Rectal smooth muscle tissue (tissue), 1 donor: ENCODE data around the gene FAAP20.

Source experiments
- H3K27ac ChIP-seq: one replicate; pipeline ENCODE4 v1.7.0; 2013; ENCODE audit warnings: low read depth, low read length, inconsistent platforms
- H3K27me3 ChIP-seq: one replicate; pipeline ENCODE4 v1.7.0; 2013; ENCODE audit warnings: low read length; ENCODE audit not compliant: control insufficient read depth, insufficient read depth
- H3K36me3 ChIP-seq: one replicate; pipeline ENCODE4 v1.7.0; 2013; ENCODE audit warnings: low read length; ENCODE audit not compliant: control insufficient read depth, insufficient read depth
- H3K4me1 ChIP-seq: one replicate; pipeline ENCODE4 v1.7.0; 2013; ENCODE audit warnings: low read length; ENCODE audit not compliant: control insufficient read depth, insufficient read depth
- H3K4me3 ChIP-seq: one replicate; pipeline ENCODE4 v1.7.0; 2013; ENCODE audit warnings: low read length
- H3K9ac ChIP-seq: one replicate; pipeline ENCODE4 v1.7.0; 2013; ENCODE audit warnings: low read length

The FAAP20 gene

GRCh38 chr1:2173546-2174347 is 20.8 kb downstream of the FAAP20 start:
- H3K27ac ChIP-seq, result no peak overlapping the region
- H3K4me1 ChIP-seq, result no peaks in the 10 kb centered on the region
- H3K27me3 ChIP-seq, result no peaks in the 10 kb centered on the region
- no peak overlapping the region for H3K9ac ChIP-seq
- peaks cover 4% of the 10 kb centered on the region for H3K36me3 ChIP-seq
- H3K4me3 ChIP-seq, result no peak overlapping the region

GRCh38 chr1:2172551-2173146 is 21.9 kb downstream of the FAAP20 start:
- H3K9ac ChIP-seq, result no peak overlapping the region
- no peaks in the 10 kb centered on the region for H3K27me3 ChIP-seq
- peaks cover 4% of the 10 kb centered on the region for H3K36me3 ChIP-seq
- no peaks in the 10 kb centered on the region for H3K4me1 ChIP-seq
- no peak overlapping the region for H3K27ac ChIP-seq
- no peak overlapping the region for H3K4me3 ChIP-seq

DNA sequence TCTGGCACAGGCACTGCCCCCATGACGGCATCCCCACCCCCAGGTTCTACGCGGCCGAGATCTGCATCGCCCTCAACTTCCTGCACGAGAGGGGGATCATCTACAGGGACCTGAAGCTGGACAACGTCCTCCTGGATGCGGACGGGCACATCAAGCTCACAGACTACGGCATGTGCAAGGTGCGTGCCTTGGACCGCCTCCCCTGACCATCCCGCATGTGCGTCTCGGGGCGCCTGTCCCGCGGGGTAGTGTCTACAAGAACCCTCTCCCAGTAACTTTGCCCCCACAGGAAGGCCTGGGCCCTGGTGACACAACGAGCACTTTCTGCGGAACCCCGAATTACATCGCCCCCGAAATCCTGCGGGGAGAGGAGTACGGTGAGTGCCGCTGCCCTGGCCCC is 22.6 kb downstream of the FAAP20 start:
- Histone ChIP-seq H3K27ac (no peak overlapping the region), H3K4me1 (no peaks in the 10 kb centered on the region), H3K4me3 (no peak overlapping the region), H3K27me3 (no peaks in the 10 kb centered on the region), H3K9ac (no peak overlapping the region), H3K36me3 (peaks cover 4% of the 10 kb centered on the region)

- Histone ChIP-seq H3K4me1 (no peaks in the 10 kb centered on the region), H3K27ac (no peak overlapping the region), H3K36me3 (peaks cover 4% of the 10 kb centered on the region), H3K27me3 (no peaks in the 10 kb centered on the region), H3K4me3 (no peak overlapping the region), H3K9ac (no peak overlapping the region)
Observed at GRCh38 chr1:2170211-2170610, 24.4 kb downstream of the FAAP20 start.

DNA sequence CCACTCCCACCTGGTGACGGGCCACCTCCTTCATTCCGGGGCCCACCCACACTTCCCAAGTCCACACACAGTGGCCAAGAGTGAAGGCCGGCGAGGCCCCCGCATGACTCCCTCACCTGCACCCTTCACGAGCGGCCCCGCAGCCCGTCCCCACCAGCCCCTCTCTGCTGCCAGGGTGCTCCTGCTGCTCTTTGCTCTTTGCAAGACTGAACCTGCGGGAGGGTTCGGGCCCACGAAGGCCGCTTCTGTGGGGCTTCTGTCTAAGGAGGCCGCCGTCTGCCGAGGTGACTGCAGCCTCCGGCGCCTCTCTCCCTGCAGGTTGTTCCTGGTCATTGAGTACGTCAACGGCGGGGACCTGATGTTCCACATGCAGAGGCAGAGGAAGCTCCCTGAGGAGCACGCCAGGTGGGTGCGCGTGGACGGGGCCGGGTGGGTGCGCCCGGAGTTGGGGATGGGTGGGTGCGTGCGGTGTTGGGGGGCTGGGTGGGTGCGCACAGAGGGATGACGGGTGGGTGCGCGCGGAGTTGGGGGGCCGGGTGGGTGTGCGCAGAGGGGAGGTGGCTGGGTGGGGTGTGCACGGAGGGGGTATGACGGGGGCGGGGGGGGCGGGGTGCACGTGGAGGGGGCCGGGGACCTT is 25.3 kb downstream of the FAAP20 start:
- no peak overlapping the region for H3K4me3 ChIP-seq
- peaks cover 4% of the 10 kb centered on the region for H3K36me3 ChIP-seq
- no peak overlapping the region for H3K9ac ChIP-seq
- H3K4me1 ChIP-seq, result no peaks in the 10 kb centered on the region
- H3K27ac ChIP-seq, result no peak overlapping the region
- no peaks in the 10 kb centered on the region for H3K27me3 ChIP-seq

- Histone ChIP-seq H3K36me3 (peaks cover 4% of the 10 kb centered on the region), H3K4me1 (no peaks in the 10 kb centered on the region), H3K4me3 (no peak overlapping the region), H3K27me3 (no peaks in the 10 kb centered on the region), H3K9ac (no peak overlapping the region), H3K27ac (no peak overlapping the region)
Observed at GRCh38 chr1:2168535-2168934, 26.0 kb downstream of the FAAP20 start.

DNA sequence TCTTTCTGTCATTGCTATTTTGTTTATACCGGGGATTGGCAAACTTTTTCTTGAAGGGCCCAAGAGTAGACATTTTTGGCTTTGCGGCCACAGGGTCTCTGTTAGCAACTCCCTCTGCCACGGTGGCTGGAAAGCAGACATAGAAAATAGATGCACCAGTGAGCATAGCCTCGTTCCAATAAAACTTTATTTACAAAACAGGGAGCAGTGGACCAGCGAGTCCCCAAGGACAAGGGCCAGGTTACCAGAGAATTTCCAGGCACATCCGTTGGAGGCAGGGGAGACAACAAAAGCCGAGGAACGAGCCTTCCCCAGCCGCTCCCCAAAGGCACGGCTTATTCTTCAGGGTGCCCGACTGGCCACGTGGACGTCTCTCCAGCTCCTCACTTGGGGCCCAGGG is 26.5 kb downstream of the FAAP20 start:
- peaks cover 4% of the 10 kb centered on the region for H3K36me3 ChIP-seq
- H3K27me3 ChIP-seq, result no peaks in the 10 kb centered on the region
- no peak overlapping the region for H3K27ac ChIP-seq

DNA sequence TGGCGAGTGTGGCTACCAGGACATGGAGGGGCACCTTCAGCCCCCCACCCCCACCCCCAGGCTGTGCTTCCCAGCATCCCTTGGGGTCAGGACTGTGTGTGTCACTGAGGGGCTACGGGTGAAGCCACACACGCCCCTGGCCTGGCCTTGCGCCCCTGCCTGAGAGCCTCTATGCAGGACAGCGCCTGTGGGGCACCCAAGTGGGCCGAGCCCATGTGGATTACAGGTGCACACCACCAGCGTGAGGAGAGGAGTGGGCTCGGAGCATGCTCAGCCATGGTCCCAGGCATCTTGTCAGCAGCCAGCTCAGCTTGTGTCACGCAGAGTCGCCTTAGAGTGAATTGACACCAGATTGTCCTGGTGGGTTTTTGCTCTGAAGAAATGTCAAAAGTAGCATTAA is 27.9 kb downstream of the FAAP20 start:
- Histone ChIP-seq H3K4me1 (no peaks in the 10 kb centered on the region), H3K9ac (no peak overlapping the region), H3K4me3 (no peak overlapping the region), H3K27me3 (no peaks in the 10 kb centered on the region), H3K36me3 (peaks cover 2% of the 10 kb centered on the region), H3K27ac (no peak overlapping the region)

More for the DNA sequence above, 26.5 kb downstream of the FAAP20 start:
- H3K9ac ChIP-seq, result no peak overlapping the region
- H3K4me1 ChIP-seq, result no peaks in the 10 kb centered on the region
- H3K4me3 ChIP-seq, result no peak overlapping the region

DNA sequence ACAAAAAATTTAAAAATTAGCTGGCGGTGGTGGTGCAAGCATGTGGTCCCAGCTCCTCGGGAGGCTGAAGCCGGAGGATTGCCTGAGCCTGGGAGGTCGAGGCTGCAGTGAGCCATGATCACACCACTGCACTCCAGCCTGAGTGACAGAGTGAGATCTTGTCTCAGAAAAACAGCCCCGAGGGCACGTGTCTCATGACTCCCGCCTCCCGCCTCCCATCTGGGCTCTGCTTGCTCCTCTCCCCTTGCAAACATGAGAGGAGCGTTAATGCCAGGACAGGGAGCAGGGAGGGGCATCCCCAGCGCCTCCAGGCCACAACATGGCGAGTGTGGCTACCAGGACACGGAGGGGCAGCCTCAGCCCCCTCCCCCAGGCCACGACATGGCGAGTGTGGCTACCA is 28.3 kb downstream of the FAAP20 start:
- Histone ChIP-seq H3K4me1 (no peaks in the 10 kb centered on the region), H3K9ac (no peak overlapping the region), H3K4me3 (no peak overlapping the region), H3K36me3 (no peaks in the 10 kb centered on the region), H3K27ac (no peak overlapping the region), H3K27me3 (no peaks in the 10 kb centered on the region)

DNA sequence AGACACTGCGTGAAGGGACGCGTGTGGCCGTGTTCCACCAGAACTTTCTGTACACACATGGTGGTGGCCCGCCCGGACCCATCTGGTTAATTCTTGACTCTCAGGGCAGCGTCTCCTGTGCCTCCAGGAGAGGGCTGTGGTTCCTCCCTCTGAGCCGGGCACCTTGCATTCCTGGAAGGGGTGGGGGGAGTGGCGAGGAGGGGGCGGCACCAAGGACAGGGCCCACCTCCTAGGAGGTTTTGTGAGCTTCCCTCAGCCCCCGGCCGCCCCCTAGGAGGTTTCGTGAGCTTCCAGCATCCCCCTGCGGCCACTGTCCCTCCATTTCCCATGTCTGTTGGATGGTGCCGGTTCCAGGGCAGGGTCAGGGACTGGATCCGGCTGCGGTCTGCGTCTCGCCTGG is 28.9 kb downstream of the FAAP20 start:
- H3K36me3 ChIP-seq, result no peaks in the 10 kb centered on the region
- H3K27ac ChIP-seq, result no peak overlapping the region
- no peaks in the 10 kb centered on the region for H3K27me3 ChIP-seq
- H3K4me3 ChIP-seq, result no peak overlapping the region
- H3K4me1 ChIP-seq, result no peaks in the 10 kb centered on the region
- no peak overlapping the region for H3K9ac ChIP-seq

DNA sequence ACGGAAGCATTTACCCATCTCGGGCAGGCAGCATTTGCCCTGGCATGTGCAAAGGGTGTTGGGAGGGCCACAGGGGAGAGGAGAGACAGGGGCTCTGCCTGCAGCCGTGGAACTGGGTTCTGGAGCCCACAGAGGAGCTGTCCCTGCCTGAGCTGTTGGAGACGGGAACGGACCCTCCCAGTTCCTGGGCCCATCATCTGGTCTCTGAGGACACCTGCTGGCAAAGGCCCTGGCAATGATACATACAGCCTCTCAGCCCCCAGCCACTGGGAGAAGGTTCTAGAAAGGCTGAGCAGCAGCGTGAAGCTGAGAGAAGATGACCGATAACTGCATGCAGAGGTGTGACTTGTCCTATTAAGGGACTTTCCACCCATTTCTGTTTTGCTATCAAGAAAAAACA is 31.4 kb downstream of the FAAP20 start:
- H3K27ac ChIP-seq, result no peak overlapping the region
- no peak overlapping the region for H3K9ac ChIP-seq
- no peaks in the 10 kb centered on the region for H3K4me1 ChIP-seq
- H3K4me3 ChIP-seq, result no peak overlapping the region
- H3K36me3 ChIP-seq, result no peaks in the 10 kb centered on the region
- no peaks in the 10 kb centered on the region for H3K27me3 ChIP-seq

DNA sequence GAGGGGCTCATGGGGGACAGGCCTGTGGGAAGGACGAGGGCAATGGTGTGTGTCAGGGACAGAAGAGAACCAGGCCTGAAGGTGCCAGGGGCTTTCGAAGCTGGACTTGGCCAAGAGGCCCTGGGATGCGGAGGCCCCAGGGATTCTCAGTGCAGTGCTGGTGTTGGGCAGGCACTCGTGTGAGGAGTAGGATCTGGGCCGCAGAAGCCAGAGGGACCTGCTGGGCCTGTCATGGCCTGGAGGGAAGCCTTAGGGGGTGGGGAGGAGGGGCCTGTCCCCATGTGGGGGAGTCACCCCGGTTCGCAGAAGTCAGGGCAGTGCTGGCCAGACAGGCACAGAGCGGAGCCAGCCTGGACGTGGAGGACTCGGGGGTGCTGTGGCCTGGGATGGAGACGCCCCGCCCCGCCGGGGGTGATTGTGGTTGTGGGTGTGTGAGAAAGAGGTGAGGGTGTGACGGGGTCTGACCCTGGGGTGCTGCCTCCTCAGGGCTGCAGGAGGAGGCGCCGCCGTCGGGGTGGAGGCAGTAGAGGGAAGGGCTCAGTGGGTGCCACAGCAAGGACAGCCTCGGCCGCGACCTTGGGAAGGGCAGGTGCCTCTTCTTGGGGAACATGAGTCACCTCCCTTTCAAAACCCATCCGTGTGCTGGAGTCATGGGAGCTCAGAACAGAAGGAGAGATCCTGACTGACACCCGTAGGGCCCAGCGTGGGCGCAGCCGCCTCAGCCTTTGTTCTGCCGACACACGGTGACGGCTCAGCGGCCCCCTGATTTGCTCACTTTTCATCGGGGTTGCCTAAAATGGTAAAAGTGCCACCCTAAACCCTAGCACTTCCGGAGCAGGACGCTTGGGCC is 33.9 kb downstream of the FAAP20 start:
- H3K4me3 ChIP-seq, result no peak overlapping the region
- H3K27ac ChIP-seq, result no peak overlapping the region
- H3K9ac ChIP-seq, result no peak overlapping the region
- no peaks in the 10 kb centered on the region for H3K36me3 ChIP-seq
- H3K4me1 ChIP-seq, result no peaks in the 10 kb centered on the region
- no peaks in the 10 kb centered on the region for H3K27me3 ChIP-seq
